Thoracic aorta (tissue), 2 donors: ENCODE data around the gene OTUB2. TPM values are rescaled to one million over a fixed set of nuclear protein-coding genes. Genes with fewer than 3 reads are reported as not detected.

ENCODE experiments used
- ATAC-seq: fragments of 150-250 bp; one replicate; pipeline ENCODE4 v1.8.0; 2017; ENCODE audit warnings: low read depth; ENCODE audit not compliant: insufficient number of reproducible peaks, low FRiP score
- DNase-seq: peaks from one replicate; pipeline ENCODE4 v3.0.0-alpha.2; 2020; ENCODE audit warnings: low spot score
- H3K27ac ChIP-seq, 2 donors: fragments of 200-600 bp; sonication (generic); 1 replicate in 1 of 2; 2 replicates in 1 of 2; pipeline ENCODE4 v1.5.1; 2016; ENCODE audit warnings: mild to moderate bottlenecking in 2 of 2, moderate library complexity in 2 of 2
- H3K27me3 ChIP-seq: fragments of 200-600 bp; sonication (generic); replicated peaks from 2 replicates; pipeline ENCODE4 v1.6.0; 2016; ENCODE audit warnings: mild to moderate bottlenecking; ENCODE audit not compliant: insufficient read depth
- H3K36me3 ChIP-seq: fragments of 200-600 bp; sonication (generic); one replicate; pipeline ENCODE4 v1.5.1; 2016
- H3K4me1 ChIP-seq, 2 donors: fragments of 200-600 bp; sonication (generic); 1 replicate in 1 of 2; 2 replicates in 1 of 2; pipeline versions ENCODE4 v1.5.1 to v1.6.0; 2016; ENCODE audit warnings: low read depth in 2 of 2, mild to moderate bottlenecking in 1 of 2; ENCODE audit not compliant: control insufficient read depth in 1 of 2
- H3K4me3 ChIP-seq: fragments of 200-600 bp; sonication (generic); 2 replicates; pipeline ENCODE4 v1.5.1; 2016; ENCODE audit warnings: mild to moderate bottlenecking
- H3K9me3 ChIP-seq: fragments of 200-600 bp; sonication (generic); 2 replicates; pipeline ENCODE4 v1.5.1; 2016
- CTCF ChIP-seq: fragments of 200-600 bp; sonication (generic); IDR thresholded peaks from one replicate; pipeline ENCODE4 v1.5.1; 2019; ENCODE audit warnings: antibody characterized with exemption
- total RNA-seq, 2 donors: library from RNA; depleted of rRNA; stranded (reverse); fragments of >200 nt; gene quantifications; one replicate each; pipeline versions ENCODE4 v1.1.0 to v1.2.3, GENCODE V29; 2016

OTUB2 gene
- total RNA-seq, 2 donors from 2014 or later, result 0.14 to 0.71 TPM

DNA sequence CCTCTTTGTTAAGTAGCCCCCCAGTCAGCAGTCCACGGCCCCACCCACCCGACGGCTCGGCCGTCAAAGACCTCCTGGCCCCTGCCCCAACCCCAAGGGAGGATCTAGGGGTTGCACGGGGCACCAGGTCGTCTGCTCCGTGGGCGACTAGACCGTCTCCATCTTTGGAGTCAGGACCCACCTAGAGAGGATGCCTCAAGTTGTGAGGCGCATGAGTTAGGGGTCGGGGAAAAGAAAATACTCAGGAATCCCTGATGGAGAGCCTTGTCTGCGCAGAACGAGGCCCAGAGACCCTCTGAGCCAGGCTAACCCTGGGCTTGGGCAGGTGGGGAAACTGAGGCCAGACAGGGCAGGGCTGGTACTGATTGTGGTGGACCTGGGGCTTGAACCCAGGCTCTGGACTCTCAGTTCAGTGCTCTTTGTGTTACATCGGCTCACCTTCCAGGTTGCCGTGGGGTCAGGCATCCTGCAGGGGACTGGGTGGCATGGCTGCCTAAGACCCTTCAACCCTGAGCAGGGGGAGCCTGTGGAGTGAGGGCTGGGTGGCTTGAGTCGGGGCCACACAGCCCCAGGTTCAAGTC, 839 bp downstream of the OTUB2 start:
- no peak overlapping the region for H3K27ac ChIP-seq
- no peaks in the 10 kb centered on the region for H3K36me3 ChIP-seq
- H3K9me3 ChIP-seq, result no peaks in the 10 kb centered on the region
- H3K4me1 ChIP-seq, result no peaks in the 10 kb centered on the region
- no peak for DNase-seq
- H3K27me3 ChIP-seq, result no peaks in the 10 kb centered on the region
- ATAC-seq, result no peak
- no peak for TF ChIP-seq CTCF
- H3K4me3 ChIP-seq, result peak overlapping the region; percentile 78

- H3K9me3 ChIP-seq, result no peaks in the 10 kb centered on the region
- H3K27ac ChIP-seq, result no peak overlapping the region
- ATAC-seq, result no peak
- no peaks in the 10 kb centered on the region for H3K27me3 ChIP-seq
- no peak for DNase-seq
- H3K4me1 ChIP-seq, result no peaks in the 10 kb centered on the region
- H3K4me3 ChIP-seq, result no peak overlapping the region
- H3K36me3 ChIP-seq, result no peaks in the 10 kb centered on the region
- no peak for TF ChIP-seq CTCF
Observed at GRCh38 chr14:94027566-94028449, 1.7 kb downstream of the OTUB2 start.

DNA sequence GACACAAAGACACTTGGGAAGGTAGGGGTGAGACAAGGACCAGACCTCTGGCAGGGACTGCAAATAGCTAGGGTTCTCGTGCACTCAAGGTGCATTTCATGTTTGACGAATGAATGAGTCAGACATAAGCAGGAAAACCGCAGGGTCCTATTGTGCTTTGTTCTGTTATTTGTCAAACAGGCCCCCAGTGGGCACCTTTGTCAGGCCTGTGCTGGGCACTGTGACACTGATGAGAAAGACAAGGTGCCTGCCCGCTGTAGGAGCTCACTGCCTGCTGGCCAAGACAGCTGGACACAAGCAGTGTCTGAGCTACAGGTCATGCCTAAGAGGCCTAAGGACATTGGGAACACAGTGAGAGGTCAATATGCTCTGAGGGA, 2.3 kb downstream of the OTUB2 start:
- TF ChIP-seq CTCF, result no peak
- no peaks in the 10 kb centered on the region for H3K27me3 ChIP-seq
- no peak for DNase-seq
- no peak overlapping the region for H3K27ac ChIP-seq
- no peak overlapping the region for H3K4me3 ChIP-seq
- H3K36me3 ChIP-seq, result no peaks in the 10 kb centered on the region
- ATAC-seq, result no peak
- H3K9me3 ChIP-seq, result no peaks in the 10 kb centered on the region
- H3K4me1 ChIP-seq, result no peaks in the 10 kb centered on the region

DNA sequence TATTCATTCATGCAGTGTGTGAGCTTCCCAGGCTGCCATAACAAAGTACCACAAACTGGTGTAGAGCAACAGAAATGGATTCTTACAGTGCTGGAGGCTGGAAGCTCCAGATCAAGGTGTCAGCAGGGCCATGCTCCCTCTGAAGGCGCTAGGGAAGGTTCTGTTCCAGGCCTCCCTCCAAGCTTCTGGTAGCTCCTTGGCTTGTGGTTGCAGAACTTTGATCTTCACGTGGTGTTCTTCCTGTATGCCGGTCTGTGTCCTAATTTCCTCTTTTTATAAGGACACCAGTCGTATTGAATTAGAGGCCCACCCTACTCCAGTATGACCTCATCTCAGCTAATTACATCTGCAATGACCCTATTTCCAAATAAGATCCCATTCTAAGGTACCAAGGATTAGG, 3.1 kb downstream of the OTUB2 start:
- ATAC-seq, result no peak

More for the DNA sequence above, 3.1 kb downstream of the OTUB2 start:
- H3K27ac ChIP-seq, result no peak overlapping the region
- no peak for DNase-seq
- H3K27me3 ChIP-seq, result no peaks in the 10 kb centered on the region
- no peaks in the 10 kb centered on the region for H3K4me1 ChIP-seq
- no peak overlapping the region for H3K4me3 ChIP-seq
- no peak for TF ChIP-seq CTCF
- H3K9me3 ChIP-seq, result no peaks in the 10 kb centered on the region
- H3K36me3 ChIP-seq, result no peaks in the 10 kb centered on the region
